Kidney (tissue), 14 donors: ENCODE results near the gene LMNTD2. TPM values are rescaled to one million over a fixed set of nuclear protein-coding genes. Genes with fewer than 3 reads are reported as not detected.

Experiments
- DNase-seq, 5 donors: peaks; one replicate each; pipeline ENCODE4 v3.0.0-alpha.2; 2013 to 2020
- FAIRE-seq: peaks from 2 replicates; lab custom pipeline; 2012; peaks lifted over from hg19 to GRCh38; lab: Jason Lieb, UNC
- H3K27ac ChIP-seq, 2 donors: one replicate each; pipeline ENCODE4 v1.7.0; 2013; ENCODE audit warnings: low read depth in 2 of 2, low read length in 2 of 2, inconsistent platforms in 1 of 2
- H3K27me3 ChIP-seq: one replicate; pipeline ENCODE4 v1.7.1; 2013; ENCODE audit warnings: low read length, inconsistent platforms; ENCODE audit not compliant: control insufficient read depth, insufficient read depth
- H3K36me3 ChIP-seq, 3 donors: one replicate each; pipeline versions ENCODE4 v1.7.0 to v1.7.1; 2013; ENCODE audit warnings: low read length in 3 of 3, control low read depth in 1 of 3, inconsistent platforms in 1 of 3; ENCODE audit not compliant: insufficient read depth in 3 of 3, control insufficient read depth in 2 of 3
- H3K4me1 ChIP-seq, 3 donors: one replicate each; pipeline versions ENCODE4 v1.7.0 to v1.7.1; 2013; ENCODE audit warnings: low read length in 3 of 3, inconsistent platforms in 1 of 3, low read depth in 1 of 3; ENCODE audit not compliant: control insufficient read depth in 2 of 3, insufficient read depth in 2 of 3
- H3K4me3 ChIP-seq, 3 donors: one replicate each; pipeline versions ENCODE4 v1.7.0 to v1.8.1; 2013; ENCODE audit warnings: low read length in 3 of 3, control low read depth in 1 of 3, inconsistent platforms in 1 of 3
- H3K9ac ChIP-seq, 3 donors: one replicate each; pipeline versions ENCODE4 v1.7.0 to v1.7.1; 2013; ENCODE audit warnings: low read length in 3 of 3, control low read depth in 1 of 3, inconsistent platforms in 1 of 3
- H3K9me3 ChIP-seq, 3 donors: one replicate each; pipeline versions ENCODE4 v1.7.0 to v1.7.1; 2013; ENCODE audit warnings: low read length in 3 of 3, control low read depth in 1 of 3, inconsistent platforms in 1 of 3; ENCODE audit not compliant: control insufficient read depth in 2 of 3, insufficient read depth in 1 of 3
- CTCF ChIP-seq: IDR thresholded peaks from 3 replicates; pipeline ENCODE4 v1.5.1; 2012; ENCODE audit warnings: mild to moderate bottlenecking, moderate library complexity, borderline replicate concordance; ENCODE audit not compliant: insufficient read depth; ENCODE audit errors: extremely low read depth
- intact Hi-C: fragments of 100-400 bp; cut with DNase I; formaldehyde crosslinking; loops from one replicate; pipeline ENCODE4 v1.11.1; 2022
- polyA plus RNA-seq: library from polyadenylated mRNA; stranded (reverse); fragments of 350-450 nt; fragmentation: Illumina TruSeq; extraction: RNeasy Lipid Tissue Mini Kit (QIAGEN cat#74804); gene quantifications from one replicate; pipeline ENCODE4 v1.2.3, GENCODE V29; 2014; ENCODE audit warnings: low read depth, low replicate concordance; ENCODE audit not compliant: insufficient read depth
- total RNA-seq: library from RNA; stranded (reverse); fragmentation: NEBNext Ultra II Directional; extraction: Animal tissue kit (Norgen Biotek cat#: 25700); gene quantifications from one replicate; pipeline ENCODE4 v1.2.1, GENCODE V29; 2021
- donor health status: control.
- donor health status: control.
- donor health status: control.
- donor health status: control.
- donor health status: control.
- donor health status: DM: yes; HTN: yes; CAD: no.
- donor health status: Normal renal cell carcinoma (clear cell type).

The LMNTD2 gene
- total and polyA plus RNA-seq, 2 donors from 2014 or later, result 6.2 to 8.0 TPM

- Histone ChIP-seq H3K4me1 (no peaks in the 10 kb centered on the region), H3K36me3 (peaks cover 0 to 50% (median 33%) of the 10 kb centered on the region in 3 donors), H3K27ac (no peak overlapping the region), H3K9me3 (no peaks in the 10 kb centered on the region), H3K4me3 (no peak overlapping the region), H3K9ac (no peak overlapping the region), H3K27me3 (no peaks in the 10 kb centered on the region)
- DNase-seq (no peak), FAIRE-seq (no peak)
- TF ChIP-seq CTCF, result no peak
- intact Hi-C loops, result no loop called here
These were observed 29.3 kb upstream of the LMNTD2 start for GRCh38 chr11:589798-590197.

- H3K9ac ChIP-seq, result no peak overlapping the region
- H3K36me3 ChIP-seq, result peaks cover 0 to 51% (median 31%) of the 10 kb centered on the region in 3 donors
- no peaks in the 10 kb centered on the region for H3K27me3 ChIP-seq
- no peak overlapping the region for H3K4me3 ChIP-seq
- DNase-seq (no peak), FAIRE-seq (no peak)
- H3K27ac ChIP-seq, result no peak overlapping the region
- intact Hi-C loops, result no loop called here
- no peak for TF ChIP-seq CTCF
- no peaks in the 10 kb centered on the region for H3K4me1 ChIP-seq
- no peaks in the 10 kb centered on the region for H3K9me3 ChIP-seq
These were observed 27.4 kb upstream of the LMNTD2 start for GRCh38 chr11:587978-588380.

- Histone ChIP-seq H3K36me3 (peaks cover 0 to 47% (median 27%) of the 10 kb centered on the region in 3 donors), H3K9ac (no peak overlapping the region), H3K4me3 (no peak overlapping the region), H3K9me3 (no peaks in the 10 kb centered on the region), H3K27ac (no peak overlapping the region), H3K27me3 (no peaks in the 10 kb centered on the region), H3K4me1 (no peaks in the 10 kb centered on the region)
- DNase-seq, result no peak
- intact Hi-C loops, result no loop called here
- no peak for FAIRE-seq
- no peak for TF ChIP-seq CTCF
These were observed 27.0 kb upstream of the LMNTD2 start for GRCh38 chr11:587546-587945.
